HCT116 (cell line): ENCODE measurements around the gene CLRN3. TPM values are rescaled to one million over a fixed set of nuclear protein-coding genes. Genes with fewer than 3 reads are reported as not detected.

ENCODE experiments used
- ATAC-seq: fragments of 200-7000 bp; cut with Tn5 transposase; 2 replicates; pipeline ENCODE4 v1.9.1; 2020; ENCODE audit warnings: mild to moderate bottlenecking, moderate library complexity
- BruUV-seq: library from RNA; stranded (reverse); fragments of 400-500 nt; replicated peaks from 2 replicates; lab custom pipeline; 2021; lab: Mats Ljungman, UMichigan
- CTCF ChIA-PET: fragments of 300-600 bp; sonication (Branson Sonifier 250); formaldehyde crosslinking; loops from one replicate; lab custom pipeline; 2021; ENCODE audit warnings: antibody characterized with exemption; lab: Charles Lee
- POLR2A ChIA-PET: fragments of 300-600, 350-600 bp; sonication (Branson Sonifier 250); formaldehyde crosslinking; loops from one replicate; lab custom pipeline; 2021; ENCODE audit warnings: antibody characterized with exemption; lab: Charles Lee
- RAD21 ChIA-PET, 2 experiments: fragments of 300-600 bp; sonication (Branson Sonifier 250); formaldehyde crosslinking; loops; one replicate each; lab custom pipeline; 2023; ENCODE audit warnings: low total read pairs in 2 of 2; ENCODE audit not compliant: uncharacterized antibody in 2 of 2, unreplicated experiment in 2 of 2, low non-redundant PET in 1 of 2; lab: Charles Lee
- DNase-seq: peaks from one replicate; pipeline ENCODE4 v3.0.0-alpha.2; 2010; ENCODE audit warnings: low read depth, low spot score
- H2AFZ ChIP-seq: fragments of 200-600 bp; shearing (Covaris generic), sonication (generic); 2 replicates; pipeline ENCODE4 v1.6.1; 2017; ENCODE audit warnings: low read depth, mixed run types, mixed read lengths, antibody characterized with exemption, low read length; ENCODE audit not compliant: poor library complexity, severe bottlenecking
- H3K27ac ChIP-seq: 2 replicates; pipeline ENCODE4 v1.5.1; 2012; ENCODE audit warnings: low read depth, low read length
- H3K27me3 ChIP-seq: fragments of 200-600 bp; sonication (generic); 2 replicates; pipeline ENCODE4 v1.6.1; 2016; ENCODE audit warnings: mixed run types, low read length, mixed read lengths; ENCODE audit not compliant: insufficient read depth
- H3K36me3 ChIP-seq, 2 experiments: fragments of 200-500 bp in 1 of 2; fragments of 200-600 bp in 1 of 2; sonication (Bioruptor generic) in 1 of 2; sonication (generic) in 1 of 2; 2 replicates each; pipeline versions ENCODE4 v1.5.1 to v1.6.1; 2014 to 2016; ENCODE audit warnings: low read length in 2 of 2, inconsistent platforms in 1 of 2, mixed read lengths in 1 of 2, mixed run types in 1 of 2; ENCODE audit not compliant: insufficient read depth in 2 of 2, control insufficient read depth in 1 of 2
- H3K4me1 ChIP-seq, 2 experiments: fragments of 200-600 bp in 1 of 2; sonication (generic) in 1 of 2; 2 replicates each; pipeline versions ENCODE4 v1.5.1 to v1.6.1; 2012 to 2017; ENCODE audit warnings: low read length in 2 of 2, inconsistent platforms in 1 of 2, mild to moderate bottlenecking in 1 of 2, mixed read lengths in 1 of 2, mixed run types in 1 of 2, moderate library complexity in 1 of 2; ENCODE audit not compliant: insufficient read depth in 2 of 2, control insufficient read depth in 1 of 2
- H3K4me2 ChIP-seq: fragments of 200-600 bp; sonication (generic); 2 replicates; pipeline ENCODE4 v1.6.1; 2017; ENCODE audit warnings: mixed run types, low read length, mixed read lengths
- H3K4me3 ChIP-seq, 2 experiments: fragments of 200-600 bp in 1 of 2; sonication (generic) in 1 of 2; replicated peaks in 1 of 2; 2 replicates each; pipeline ENCODE4 v1.5.1; 2011 to 2016; ENCODE audit warnings: low read length in 2 of 2, control low read depth in 1 of 2, low read depth in 1 of 2, mild to moderate bottlenecking in 1 of 2, mixed read lengths in 1 of 2, mixed run types in 1 of 2
- H3K79me2 ChIP-seq: fragments of 200-600 bp; sonication (generic); 2 replicates; pipeline ENCODE4 v1.6.1; 2017; ENCODE audit warnings: mild to moderate bottlenecking, mixed run types, low read length, moderate library complexity, mixed read lengths; ENCODE audit not compliant: insufficient read depth
- H3K9ac ChIP-seq: fragments of 200-600 bp; sonication (generic); 2 replicates; pipeline ENCODE4 v1.6.1; 2016; ENCODE audit warnings: low read length, mixed read lengths
- H3K9me2 ChIP-seq: fragments of 200-600 bp; sonication (generic), shearing (Covaris generic); 2 replicates; pipeline ENCODE4 v1.6.1; 2017; ENCODE audit warnings: mixed run types, mild to moderate bottlenecking, moderate library complexity; ENCODE audit not compliant: insufficient read depth
- H3K9me3 ChIP-seq, 2 experiments: fragments of 200-500 bp in 1 of 2; fragments of 200-600 bp in 1 of 2; sonication (Bioruptor generic) in 1 of 2; sonication (generic) in 1 of 2; 2 replicates each; pipeline ENCODE4 v1.6.1; 2014 to 2017; ENCODE audit warnings: low read length in 2 of 2, mixed read lengths in 2 of 2, inconsistent platforms in 1 of 2, low read depth in 1 of 2, mild to moderate bottlenecking in 1 of 2, mixed run types in 1 of 2, moderate library complexity in 1 of 2; ENCODE audit not compliant: control insufficient read depth in 1 of 2, insufficient read depth in 1 of 2
- H4K20me1 ChIP-seq: fragments of 200-600 bp; sonication (generic), shearing (Covaris generic); 2 replicates; pipeline ENCODE4 v1.6.1; 2017; ENCODE audit warnings: mixed run types, mild to moderate bottlenecking, moderate library complexity; ENCODE audit not compliant: insufficient read depth
- CEBPB ChIP-seq: IDR thresholded peaks from 2 replicates; pipeline ENCODE4 v1.6.1; 2012; ENCODE audit warnings: low read depth
- ZBTB33 ChIP-seq: IDR thresholded peaks from 2 replicates; pipeline ENCODE4 v1.6.1; 2011; ENCODE audit warnings: mild to moderate bottlenecking, low read length, moderate library complexity; ENCODE audit not compliant: insufficient replicate concordance; ENCODE audit errors: extremely low read depth
- intact Hi-C: fragments of 100-400 bp; cut with micrococcal nuclease; formaldehyde crosslinking; loops from 2 replicates; pipeline ENCODE4 v1.10.0; 2022
- total RNA-seq: library from RNA; stranded (reverse); gene quantifications from one replicate; pipeline ENCODE4 v1.2.1, GENCODE V29; 2021; ENCODE audit not compliant: unreplicated experiment
- TF ChIP-seq, protein P1 (sequence below), 3 experiments: fragments of 200-600 bp in 1 of 3; sonication (generic) in 1 of 3; IDR thresholded peaks in 2 of 3; conservative IDR thresholded peaks in 1 of 3; 2 replicates each; pipeline ENCODE4 v1.5.1; 2012 to 2017; ENCODE audit warnings: low read depth in 2 of 3, low read length in 2 of 3, antibody characterized with exemption in 1 of 3, borderline replicate concordance in 1 of 3, control low read depth in 1 of 3, mild to moderate bottlenecking in 1 of 3, mixed read lengths in 1 of 3, mixed run types in 1 of 3, moderate library complexity in 1 of 3; ENCODE audit not compliant: insufficient read depth in 1 of 3

The CLRN3 gene
- total RNA-seq, 1 experiment from 2014 or later, result 0.39 TPM

DNA sequence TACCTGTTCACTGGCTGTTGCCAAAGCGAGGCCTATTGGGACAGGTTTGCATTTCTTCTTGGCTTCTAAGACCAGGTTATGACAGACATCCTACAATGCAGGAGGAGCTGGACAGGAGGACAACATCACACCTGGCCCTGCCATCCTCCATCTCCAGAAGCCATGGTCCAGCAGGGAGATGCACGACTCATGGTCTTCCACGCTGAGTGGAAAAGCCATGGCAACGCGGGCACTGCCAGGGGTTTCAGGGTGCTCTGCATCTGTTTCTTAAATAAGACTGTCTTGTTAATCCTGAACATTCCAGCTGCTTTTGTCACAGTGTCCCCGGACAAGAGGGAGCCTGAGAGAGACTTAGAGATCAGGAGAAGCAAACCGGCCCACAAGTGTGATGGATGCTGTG lies 40.3 kb downstream of the CLRN3 start:
- Histone ChIP-seq H3K36me3 (no peaks in the 10 kb centered on the region), H3K9ac (no peak overlapping the region), H4K20me1 (no peaks in the 10 kb centered on the region), H3K4me1 (no peaks in the 10 kb centered on the region), H3K9me2 (no peaks in the 10 kb centered on the region), H3K79me2 (no peaks in the 10 kb centered on the region), H3K27me3 (0 out of 2 replicates have a peak, but pooled peaks cover 2% of the 10 kb centered on the region), H3K4me2 (no peak overlapping the region), H3K4me3 (no peak overlapping the region), H3K9me3 (no peaks in the 10 kb centered on the region), H3K27ac (no peak overlapping the region), H2AFZ (no peak overlapping the region)
- no peak for DNase-seq
- ATAC-seq, result no peak
- ChIA-PET CTCF (interaction anchor here (6.5 kb wide), 1 partner anchor 136 kb away, joined by 131 read pairs; no protein-coding TSS in a partner anchor), RAD21 (no interaction called here), POLR2A (no interaction called here)
- BruUV-seq, result no TSS peak
- intact Hi-C loops, result loop anchor here (5.0 to 10.0 kb wide), 2 partner anchors 608 to 1870 kb away; no protein-coding TSS in a partner anchor
- TF ChIP-seq CEBPB (no peak), ZBTB33 (no peak)
- TF ChIP-seq, protein P1, sequence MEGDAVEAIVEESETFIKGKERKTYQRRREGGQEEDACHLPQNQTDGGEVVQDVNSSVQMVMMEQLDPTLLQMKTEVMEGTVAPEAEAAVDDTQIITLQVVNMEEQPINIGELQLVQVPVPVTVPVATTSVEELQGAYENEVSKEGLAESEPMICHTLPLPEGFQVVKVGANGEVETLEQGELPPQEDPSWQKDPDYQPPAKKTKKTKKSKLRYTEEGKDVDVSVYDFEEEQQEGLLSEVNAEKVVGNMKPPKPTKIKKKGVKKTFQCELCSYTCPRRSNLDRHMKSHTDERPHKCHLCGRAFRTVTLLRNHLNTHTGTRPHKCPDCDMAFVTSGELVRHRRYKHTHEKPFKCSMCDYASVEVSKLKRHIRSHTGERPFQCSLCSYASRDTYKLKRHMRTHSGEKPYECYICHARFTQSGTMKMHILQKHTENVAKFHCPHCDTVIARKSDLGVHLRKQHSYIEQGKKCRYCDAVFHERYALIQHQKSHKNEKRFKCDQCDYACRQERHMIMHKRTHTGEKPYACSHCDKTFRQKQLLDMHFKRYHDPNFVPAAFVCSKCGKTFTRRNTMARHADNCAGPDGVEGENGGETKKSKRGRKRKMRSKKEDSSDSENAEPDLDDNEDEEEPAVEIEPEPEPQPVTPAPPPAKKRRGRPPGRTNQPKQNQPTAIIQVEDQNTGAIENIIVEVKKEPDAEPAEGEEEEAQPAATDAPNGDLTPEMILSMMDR (IDR thresholded peaks at IDR 0.05 in 2 of 3, conservative IDR thresholded peaks at IDR 0.05 in 1 of 3; ENCODE audit: borderline replicate concordance in 1 of 3, insufficient read depth in 1 of 3, low read depth in 2 of 3, low read length in 2 of 3), result no peak
